T-helper 1 cell treated with Interleukin-12 subunit alpha and Interleukin-12 subunit beta and Interleukin-4 antibody, amounts not matched to agents 30 ng/mL and 1 ng/mL, for 36 hours (primary cell): ENCODE results near the gene CCDC70. TPM values are rescaled to one million over a fixed set of nuclear protein-coding genes. Genes with fewer than 3 reads are reported as not detected.

Experiments used
- intact Hi-C: fragments of 100-400 bp; cut with micrococcal nuclease; formaldehyde crosslinking; loops from one replicate; pipeline ENCODE4 v1.15.1; 2024
- total RNA-seq: library from RNA; stranded (reverse); gene quantifications from 2 replicates; pipeline ENCODE4 v1.2.3, GENCODE V29; 2022

The CCDC70 gene
- not detected in 2 replicates for total RNA-seq

DNA sequence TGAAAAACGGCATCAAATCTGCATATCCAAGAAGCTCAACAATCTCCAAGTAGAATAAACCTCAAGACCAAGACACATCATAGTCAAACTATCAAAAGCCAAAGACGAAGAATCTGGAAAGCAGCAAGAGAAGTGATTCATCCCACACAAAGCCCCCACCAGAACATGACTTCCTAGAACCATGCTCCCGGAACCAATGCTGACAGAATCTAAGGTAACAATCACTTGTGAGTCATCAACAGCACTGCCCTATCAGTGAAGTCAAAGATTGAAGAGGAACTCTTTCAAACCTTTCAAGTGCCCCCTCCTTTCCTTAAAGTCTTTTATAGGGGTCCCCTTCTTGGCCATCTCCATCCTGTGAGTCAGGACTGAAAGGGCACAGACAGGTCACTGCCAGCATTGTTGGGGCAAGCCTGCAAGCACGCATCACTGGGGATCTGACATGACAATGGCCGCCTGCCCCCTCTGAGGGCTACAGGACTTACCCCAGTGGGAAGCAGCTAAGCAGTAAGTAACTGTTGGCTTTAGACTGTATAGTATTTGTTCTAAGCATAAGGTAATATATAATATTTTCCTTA lies at the start of gene CCDC70:
TSS of gene CCDC70 (plus strand) at position 247 of the 578 bp plus-strand sequence. CDS start 3,443 bp downstream, outside the sequence.
- intact Hi-C loops, result no loop called here

DNA sequence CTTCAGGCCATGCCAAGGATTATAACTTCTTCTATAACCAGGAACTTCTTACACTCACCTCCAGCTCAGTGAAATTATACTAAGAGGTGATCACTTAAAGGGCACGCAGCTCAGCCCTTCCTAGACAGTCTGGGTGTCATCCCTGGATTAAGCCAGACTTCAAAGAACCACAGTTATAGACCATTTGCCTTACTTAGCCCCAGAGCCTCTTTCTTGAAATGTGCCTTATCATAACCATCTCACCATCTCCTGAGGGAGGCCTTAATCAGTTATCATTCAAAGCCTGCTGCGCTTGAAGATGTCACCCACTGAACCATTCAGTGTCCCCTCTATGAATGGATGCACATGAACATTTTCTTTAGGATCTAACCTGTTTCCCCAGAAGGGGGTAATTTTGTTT lies 47.7 kb upstream of the CCDC70 start:
- intact Hi-C loops, result loop anchor here (2.0 to 10.0 kb wide), 2 partner anchors 111 to 381 kb away; no protein-coding TSS in a partner anchor

GRCh38 chr13:51814825-51815650 lies 46.7 kb upstream of the CCDC70 start:
- intact Hi-C loops, result loop anchor here (1.0 to 10.0 kb wide), 11 partner anchors 10 to 637 kb away; partner anchors contain the start of genes DHRS12, TMEM272 and VPS36

DNA sequence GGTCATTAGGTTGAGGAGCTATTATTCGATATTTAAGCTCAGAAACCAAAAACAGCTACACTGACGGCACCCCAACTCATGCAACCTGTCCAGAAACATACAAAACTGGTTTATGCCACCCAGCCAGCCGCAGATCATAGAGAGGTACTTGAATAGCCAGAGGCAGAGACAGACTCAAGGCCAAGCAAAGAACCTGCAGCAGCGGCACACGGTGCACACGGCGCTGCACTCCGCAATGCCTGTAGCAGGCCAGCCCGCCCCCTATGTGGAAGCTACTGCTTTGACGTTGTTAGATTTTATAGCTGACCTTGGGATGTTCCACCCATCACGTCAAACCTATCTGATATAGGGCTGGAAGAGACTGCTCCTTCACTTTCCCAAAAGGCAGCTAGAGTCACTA lies 45.9 kb upstream of the CCDC70 start:
- intact Hi-C loops, result loop anchor here (1.0 to 10.0 kb wide), 11 partner anchors 9 to 636 kb away; partner anchors contain the start of genes DHRS12, TMEM272 and VPS36

DNA sequence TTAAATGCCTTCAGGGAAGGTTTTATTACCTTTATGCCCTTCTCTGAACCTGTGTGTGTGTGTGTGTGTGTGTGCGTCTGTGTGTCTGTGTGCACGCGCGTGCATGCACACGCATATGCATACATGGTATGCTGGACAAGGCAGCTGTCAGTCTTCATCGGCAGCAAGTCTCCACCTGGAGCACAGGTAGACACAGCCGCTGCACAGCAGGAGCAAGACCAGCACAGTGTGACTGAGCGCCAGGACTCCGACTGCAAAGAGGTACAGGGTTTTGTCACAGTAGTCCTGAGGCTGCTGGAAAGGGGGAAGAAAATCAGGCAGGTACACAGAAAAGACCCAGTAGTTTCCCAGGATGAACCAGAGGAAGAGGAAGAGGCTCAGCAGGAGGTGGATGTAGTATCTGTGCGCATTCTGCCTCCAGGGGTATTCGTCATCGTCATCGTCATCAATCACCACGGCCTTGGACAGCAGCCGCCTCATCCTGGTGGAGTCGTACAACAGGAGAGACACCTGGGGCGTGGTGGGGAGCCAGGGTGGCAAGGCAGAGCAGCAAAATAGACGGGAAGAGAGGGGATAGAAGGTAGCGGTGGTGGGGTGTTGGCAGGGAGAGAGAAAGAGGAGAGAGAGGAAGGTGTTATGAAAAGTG lies 45.0 kb upstream of the CCDC70 start:
- intact Hi-C loops, result loop anchor here (5.0 to 10.0 kb wide), 2 partner anchors 108 to 636 kb away; partner anchors contain the start of gene VPS36

GRCh38 chr13:51817717-51818116 lies 44.1 kb upstream of the CCDC70 start:
- intact Hi-C loops, result loop anchor here (5.0 to 10.0 kb wide), 2 partner anchors 107 to 635 kb away; partner anchors contain the start of gene VPS36

DNA sequence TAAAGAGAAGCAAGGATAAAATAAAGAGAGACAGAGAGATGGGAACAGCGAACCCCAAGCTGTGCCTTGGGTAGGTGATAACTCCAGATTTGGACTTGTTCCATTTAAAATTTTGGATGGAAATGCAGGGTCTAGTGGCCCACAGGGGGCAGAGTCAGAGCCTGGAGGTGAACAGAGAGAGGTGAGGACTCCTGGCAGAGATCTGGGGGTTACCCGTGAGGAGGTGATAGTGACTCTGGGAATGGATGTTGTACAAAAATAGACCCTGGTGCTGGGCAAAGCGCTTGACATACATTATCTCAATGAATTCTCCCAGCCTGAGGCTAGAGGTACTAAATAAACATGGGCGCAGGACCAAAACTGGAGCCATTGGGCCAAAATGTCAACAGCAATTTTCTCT lies 43.5 kb upstream of the CCDC70 start:
- intact Hi-C loops, result loop anchor here (5.0 to 10.0 kb wide), 2 partner anchors 107 to 634 kb away; partner anchors contain the start of gene VPS36

- intact Hi-C loops, result loop anchor here (1.0 to 10.0 kb wide), 3 partner anchors 8 to 633 kb away; partner anchors contain the start of gene VPS36
Measured at GRCh38 chr13:51818781-51819511, 42.8 kb upstream of the CCDC70 start.

DNA sequence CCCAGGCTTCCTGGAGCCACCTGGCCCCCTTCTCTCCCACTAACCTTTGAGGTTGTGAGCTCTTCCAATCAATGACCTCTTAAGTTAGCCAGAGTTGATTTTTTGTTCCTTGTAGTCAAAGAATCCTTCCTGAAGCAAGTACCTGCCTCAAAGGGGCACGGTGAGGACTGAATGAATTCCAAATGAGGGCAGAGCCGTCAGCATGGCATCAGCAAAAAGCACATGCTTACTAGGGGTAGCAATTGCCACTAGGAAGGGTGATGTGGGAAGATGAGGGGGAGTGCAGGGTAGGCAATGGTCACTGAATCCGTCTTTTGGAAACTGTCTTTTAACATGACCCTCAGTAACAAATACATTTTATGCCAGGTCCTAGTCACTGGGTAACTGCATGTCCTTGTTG lies 42.2 kb upstream of the CCDC70 start:
- intact Hi-C loops, result loop anchor here (1.0 to 10.0 kb wide), 3 partner anchors 8 to 633 kb away; partner anchors contain the start of gene VPS36

GRCh38 chr13:51820016-51820597 lies 41.7 kb upstream of the CCDC70 start:
- intact Hi-C loops, result loop anchor here (10.0 kb wide), 1 partner anchor 1585 kb away; no protein-coding TSS in a partner anchor

DNA sequence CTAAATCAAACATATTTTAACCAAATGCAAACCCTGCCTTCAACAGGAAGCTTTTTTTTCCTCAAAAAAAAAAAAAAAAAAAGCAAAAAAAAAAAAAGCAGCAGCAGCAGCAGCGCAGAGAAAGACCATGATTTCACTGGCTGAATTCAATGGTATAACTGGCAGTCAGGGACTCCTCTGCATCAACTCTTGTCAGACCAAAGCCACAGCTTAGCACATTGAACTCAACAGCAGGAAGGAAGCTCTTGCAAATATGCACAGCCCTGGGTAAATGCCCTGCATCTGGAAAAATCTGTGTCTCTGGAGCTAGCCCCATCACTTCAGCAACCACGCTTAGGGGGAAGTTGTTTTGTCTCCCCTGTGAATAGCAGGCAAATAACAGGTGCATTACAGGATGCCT lies 40.2 kb upstream of the CCDC70 start:
- intact Hi-C loops, result loop anchor here (1.0 to 10.0 kb wide), 2 partner anchors 11 to 1587 kb away; no protein-coding TSS in a partner anchor

- intact Hi-C loops, result loop anchor here (1.0 to 10.0 kb wide), 2 partner anchors 10 to 1587 kb away; no protein-coding TSS in a partner anchor
Measured at GRCh38 chr13:51822106-51822815, 39.5 kb upstream of the CCDC70 start.

GRCh38 chr13:51823359-51823758 lies 38.4 kb upstream of the CCDC70 start:
- intact Hi-C loops, result loop anchor here (10.0 kb wide), 1 partner anchor 1589 kb away; no protein-coding TSS in a partner anchor

DNA sequence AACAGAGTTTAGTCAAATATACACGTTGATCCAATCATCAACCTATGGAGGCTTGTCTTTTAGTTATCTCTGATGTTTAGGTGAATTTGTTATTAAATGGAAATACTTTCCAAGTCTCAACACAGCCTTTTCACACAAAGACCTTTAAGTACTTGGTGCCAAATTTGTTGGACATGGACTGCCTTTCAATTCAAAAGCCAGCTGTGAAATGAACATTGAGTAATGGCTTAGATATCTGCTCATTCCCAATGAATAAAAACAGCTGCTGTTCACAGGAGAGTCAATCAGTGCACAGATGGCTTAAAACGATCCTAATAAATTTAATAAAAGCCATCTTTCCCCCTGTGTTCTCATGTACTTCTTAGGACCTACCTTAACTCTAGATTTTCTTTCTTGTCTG lies 37.9 kb upstream of the CCDC70 start:
- intact Hi-C loops, result loop anchor here (2.0 to 10.0 kb wide), 3 partner anchors 189 to 1589 kb away; partner anchors contain the start of gene ALG11

DNA sequence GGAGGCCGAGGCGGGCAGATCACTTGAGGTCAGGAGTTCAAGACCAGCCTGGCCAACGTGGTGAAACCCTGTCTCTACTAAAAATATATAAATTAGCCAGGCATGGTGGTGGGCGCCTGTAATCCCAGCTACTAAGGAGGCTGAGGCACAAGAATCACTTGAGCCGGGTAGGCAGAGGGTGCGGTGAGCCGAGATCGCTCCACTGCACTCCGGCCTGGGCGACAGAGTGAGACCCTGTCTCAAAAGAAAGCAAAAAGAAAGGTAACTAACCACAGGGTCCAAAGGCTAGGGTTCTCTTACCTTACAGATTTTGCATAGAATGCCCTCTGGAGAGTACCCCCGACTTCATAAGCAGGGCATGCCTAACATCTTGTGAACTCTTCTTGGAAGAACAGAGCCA lies 37.1 kb upstream of the CCDC70 start:
- intact Hi-C loops, result loop anchor here (1.0 to 10.0 kb wide), 6 partner anchors 9 to 1590 kb away; partner anchors contain the start of genes ALG11 and CKAP2

- intact Hi-C loops, result loop anchor here (1.0 to 10.0 kb wide), 6 partner anchors 10 to 1590 kb away; partner anchors contain the start of genes ALG11 and CKAP2
Measured at GRCh38 chr13:51825165-51825592, 36.6 kb upstream of the CCDC70 start.

- intact Hi-C loops, result loop anchor here (1.0 to 10.0 kb wide), 6 partner anchors 10 to 1591 kb away; partner anchors contain the start of genes ALG11 and CKAP2
Measured at GRCh38 chr13:51825681-51826254, 36.0 kb upstream of the CCDC70 start.

- intact Hi-C loops, result loop anchor here (1.0 to 10.0 kb wide), 3 partner anchors 7 to 1592 kb away; partner anchors contain the start of gene CKAP2
Measured at GRCh38 chr13:51826606-51827005, 35.2 kb upstream of the CCDC70 start.
